B cell (primary cell): ENCODE results near the gene PTCHD1. TPM values are rescaled to one million over a fixed set of nuclear protein-coding genes. Genes with fewer than 3 reads are reported as not detected.

ENCODE experiments used
- ATAC-seq: fragments of 200-7000 bp; cut with Tn5 transposase; one replicate; pipeline ENCODE4 v1.10.0; 2021; ENCODE audit warnings: low read depth, mild to moderate bottlenecking, moderate number of reproducible peaks, moderate library complexity
- CTCF ChIA-PET: fragments of 350-600 bp; sonication (Branson Sonifier 250); formaldehyde crosslinking; loops from one replicate; lab custom pipeline; 2021; ENCODE audit warnings: antibody characterized with exemption, inconsistent platforms; lab: Charles Lee
- POLR2A ChIA-PET: fragments of 350-600 bp; sonication (Branson Sonifier 250); formaldehyde crosslinking; loops from one replicate; lab custom pipeline; 2021; ENCODE audit warnings: antibody characterized with exemption; lab: Charles Lee
- DNase-seq: peaks from one replicate; pipeline ENCODE4 v3.0.0; 2013
- H2AFZ ChIP-seq: 2 replicates; pipeline ENCODE4 v1.6.1; 2012; ENCODE audit warnings: mild to moderate bottlenecking, low read depth, low read length; ENCODE audit not compliant: insufficient read depth, poor library complexity, severe bottlenecking
- H3K27ac ChIP-seq, 2 donors: 1 replicate in 1 of 2; 2 replicates in 1 of 2; pipeline ENCODE4 v1.5.1; 2012 to 2013; ENCODE audit warnings: low read length in 2 of 2, mild to moderate bottlenecking in 2 of 2, moderate library complexity in 1 of 2
- H3K27me3 ChIP-seq, 4 experiments: fragments of 200-600 bp in 1 of 4; sonication (generic) in 1 of 4; replicated peaks in 1 of 4; 1 replicate in 2 of 4; 2 replicates in 2 of 4; pipeline versions ENCODE4 v1.6.1 to v1.7.0; 2013 to 2016; ENCODE audit warnings: low read length in 3 of 4, mild to moderate bottlenecking in 2 of 4, mixed read lengths in 1 of 4, moderate library complexity in 1 of 4; ENCODE audit not compliant: insufficient read depth in 4 of 4, control insufficient read depth in 3 of 4; ENCODE audit errors: control extremely low read depth in 1 of 4
- H3K36me3 ChIP-seq, 2 experiments: replicated peaks in 1 of 2; 1 replicate in 1 of 2; 2 replicates in 1 of 2; pipeline versions ENCODE4 v1.6.1 to v1.7.1; 2013; ENCODE audit warnings: low read length in 1 of 2; ENCODE audit not compliant: insufficient read depth in 2 of 2, control insufficient read depth in 1 of 2; ENCODE audit errors: control extremely low read depth in 1 of 2, extremely low read depth in 1 of 2
- H3K4me1 ChIP-seq, 2 donors: fragments of 200-600 bp in 1 of 2; sonication (generic) in 1 of 2; 1 replicate in 1 of 2; 2 replicates in 1 of 2; pipeline versions ENCODE4 v1.5.1 to v1.6.1; 2013 to 2017; ENCODE audit warnings: low read length in 2 of 2; ENCODE audit not compliant: control insufficient read depth in 2 of 2, insufficient read depth in 2 of 2
- H3K4me2 ChIP-seq: replicated peaks from 2 replicates; pipeline ENCODE3; 2012; ENCODE audit warnings: mild to moderate bottlenecking, low read depth, low read length; ENCODE audit not compliant: poor library complexity, severe bottlenecking
- H3K4me3 ChIP-seq, 5 experiments: fragments of 200-600 bp in 1 of 5; sonication (generic) in 1 of 5; 1 replicate in 3 of 5; 2 replicates in 2 of 5; pipeline versions ENCODE4 v1.5.1 to v1.7.0; 2011 to 2016; ENCODE audit warnings: low read length in 4 of 5, mild to moderate bottlenecking in 4 of 5, low read depth in 2 of 5, control low read depth in 1 of 5, moderate library complexity in 1 of 5; ENCODE audit not compliant: insufficient read depth in 1 of 5; ENCODE audit errors: control extremely low read depth in 1 of 5, extremely low read depth in 1 of 5
- H3K79me2 ChIP-seq: fragments of 200-600 bp; sonication (generic); one replicate; pipeline ENCODE4 v1.6.0; 2016; ENCODE audit warnings: low read length; ENCODE audit not compliant: control insufficient read depth, insufficient read depth
- H3K9ac ChIP-seq: fragments of 200-600 bp; sonication (generic); 2 replicates; pipeline ENCODE4 v1.6.1; 2017; ENCODE audit warnings: mild to moderate bottlenecking, low read length, moderate library complexity
- H3K9me3 ChIP-seq, 3 donors: one replicate each; pipeline versions ENCODE4 v1.6.1 to v1.7.1; 2013; ENCODE audit warnings: low read length in 2 of 3; ENCODE audit not compliant: control insufficient read depth in 2 of 3, insufficient read depth in 1 of 3; ENCODE audit errors: control extremely low read depth in 1 of 3
- H4K20me1 ChIP-seq: 2 replicates; pipeline ENCODE4 v1.6.0; 2012; ENCODE audit warnings: mild to moderate bottlenecking, low read length; ENCODE audit not compliant: insufficient read depth, control insufficient read depth, poor library complexity, severe bottlenecking
- H3K27ac Mint-ChIP-seq: one replicate; pipeline ENCODE4 v1.8.0; 2021; ENCODE audit warnings: mixed read lengths
- H3K27me3 Mint-ChIP-seq: one replicate; pipeline ENCODE4 v1.8.0; 2021; ENCODE audit warnings: mixed read lengths
- H3K4me1 Mint-ChIP-seq: one replicate; pipeline ENCODE4 v1.8.0; 2021; ENCODE audit warnings: mixed read lengths
- H3K4me3 Mint-ChIP-seq: one replicate; pipeline ENCODE4 v1.8.0; 2021; ENCODE audit warnings: mixed read lengths
- H3K9me3 Mint-ChIP-seq: one replicate; pipeline ENCODE4 v1.8.0; 2022; ENCODE audit warnings: mixed read lengths; ENCODE audit not compliant: insufficient read depth
- CTCF ChIP-seq: fragments of 200-600 bp; IDR thresholded peaks from one replicate; pipeline ENCODE4 v1.8.0; 2022; ENCODE audit warnings: antibody characterized with exemption, mild to moderate bottlenecking
- EZH2 ChIP-seq: IDR thresholded peaks from 2 replicates; pipeline ENCODE4 v1.6.1; 2012; ENCODE audit warnings: borderline replicate concordance, low read depth, mild to moderate bottlenecking, moderate library complexity, low read length; ENCODE audit not compliant: insufficient read depth, poor library complexity, severe bottlenecking
- WGBS: methylation state at CpG from one replicate; pipeline ENCODE4 v1.1.5; 2013; ENCODE audit warnings: missing lambda C conversion rate; ENCODE audit not compliant: insufficient coverage; 5-methylcytosine and 5-hydroxymethylcytosine counted together
- intact Hi-C: fragments of 100-400 bp; cut with micrococcal nuclease; formaldehyde crosslinking; loops from one replicate; pipeline ENCODE4 v1.10.0; 2022
- polyA plus RNA-seq: library from polyadenylated mRNA; depleted of rRNA; stranded (reverse); fragments of >200 nt; gene quantifications from 2 replicates; pipeline ENCODE4 v1.2.3, GENCODE V29; 2012
- total RNA-seq, 2 donors: library from RNA; stranded (reverse); fragments of 120-200 nt in 1 of 2; gene quantifications; 1 replicate in 1 of 2; 2 replicates in 1 of 2; pipeline versions ENCODE4 v1.2.3 to v1.2.4, GENCODE V29; 2013 to 2022

The PTCHD1 gene
- total and polyA plus RNA-seq, 2 donors (not counting 1 experiment from before 2014, with no cell fraction given), result not detected

- no peaks in the 10 kb centered on the region for H4K20me1 ChIP-seq
- no peak overlapping the region for H3K9ac ChIP-seq
- no CpG with 5 or more reads among the region's 5 CpGs for WGBS
- Mint-ChIP-seq H3K4me1 (no peaks in the 10 kb centered on the region), H3K27me3 (no peaks in the 10 kb centered on the region), H3K4me3 (no peak overlapping the region), H3K9me3 (no peaks in the 10 kb centered on the region), H3K27ac (no peak overlapping the region)
- no peaks in the 10 kb centered on the region for H3K36me3 ChIP-seq
- POLR2A ChIA-PET, result no interaction called here
- DNase-seq, result no peak
- no peaks in the 10 kb centered on the region for H3K79me2 ChIP-seq
- H3K9me3 ChIP-seq, result no peaks in the 10 kb centered on the region
- H3K4me1 ChIP-seq, result no peaks in the 10 kb centered on the region
- no peaks in the 10 kb centered on the region for H3K27me3 ChIP-seq
- CTCF ChIA-PET, result no interaction called here
- intact Hi-C loops, result no loop called here
- no peak overlapping the region for H3K4me2 ChIP-seq
- TF ChIP-seq EZH2 (no peak), CTCF (no peak)
- no peak overlapping the region for H3K27ac ChIP-seq
- no peak overlapping the region for H2AFZ ChIP-seq
- ATAC-seq, result no peak
- H3K4me3 ChIP-seq, result no peak overlapping the region
These were observed 38.6 kb downstream of the PTCHD1 start for GRCh38 chrX:23373129-23373804.

GRCh38 chrX:23374291-23374690 lies 39.6 kb downstream of the PTCHD1 start:
- H3K4me1 ChIP-seq, result no peaks in the 10 kb centered on the region
- TF ChIP-seq CTCF, result no peak
- no peak for TF ChIP-seq EZH2
- POLR2A ChIA-PET, result no interaction called here
- H3K4me3 ChIP-seq, result no peak overlapping the region
- Mint-ChIP-seq H3K27ac (no peak overlapping the region), H3K27me3 (no peaks in the 10 kb centered on the region), H3K4me1 (no peaks in the 10 kb centered on the region), H3K9me3 (no peaks in the 10 kb centered on the region), H3K4me3 (no peak overlapping the region)
- no peaks in the 10 kb centered on the region for H4K20me1 ChIP-seq
- CTCF ChIA-PET, result no interaction called here
- H3K9ac ChIP-seq, result no peak overlapping the region
- H3K27ac ChIP-seq, result no peak overlapping the region
- no peaks in the 10 kb centered on the region for H3K27me3 ChIP-seq
- intact Hi-C loops, result no loop called here
- H3K36me3 ChIP-seq, result no peaks in the 10 kb centered on the region
- H3K79me2 ChIP-seq, result no peaks in the 10 kb centered on the region
- DNase-seq (no peak), ATAC-seq (no peak)
- H3K4me2 ChIP-seq, result no peak overlapping the region
- no peak overlapping the region for H2AFZ ChIP-seq
- no peaks in the 10 kb centered on the region for H3K9me3 ChIP-seq
- WGBS, result no CpG with 5 or more reads among the region's 4 CpGs
